Stromal cell of bone marrow (primary cell): Measurements from ENCODE around the gene PARP14.
"Not testable (repeated sequence)": the region's sequence is repeated elsewhere in the genome, so short reads cannot be mapped to it uniquely, and the experiment has no call there.

Experiments
- DNase-seq: peaks from one replicate; pipeline ENCODE4 v3.0.0-alpha.2; 2012; ENCODE audit warnings: low read depth

PARP14 gene

DNA sequence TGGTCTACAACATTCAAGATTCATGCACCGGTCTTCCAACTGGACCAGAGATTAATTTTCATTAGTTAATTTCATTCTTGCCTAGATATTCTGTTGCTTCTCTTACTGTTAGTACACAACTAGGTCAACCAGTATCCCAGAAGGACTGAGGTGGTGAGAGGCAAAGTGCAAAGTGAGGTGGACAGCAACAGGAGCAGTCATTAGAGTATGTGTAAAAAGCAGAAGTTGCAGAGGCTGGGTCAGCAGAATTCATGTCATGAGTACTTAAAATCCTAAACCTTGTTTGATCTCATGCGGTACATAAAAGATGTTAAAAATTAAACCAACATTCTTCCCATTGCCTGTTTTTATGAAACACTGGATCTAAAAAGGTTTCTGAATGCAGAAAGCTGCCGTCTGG, 46.7 kb downstream of the PARP14 start:
- DNase-seq: no peak

DNA sequence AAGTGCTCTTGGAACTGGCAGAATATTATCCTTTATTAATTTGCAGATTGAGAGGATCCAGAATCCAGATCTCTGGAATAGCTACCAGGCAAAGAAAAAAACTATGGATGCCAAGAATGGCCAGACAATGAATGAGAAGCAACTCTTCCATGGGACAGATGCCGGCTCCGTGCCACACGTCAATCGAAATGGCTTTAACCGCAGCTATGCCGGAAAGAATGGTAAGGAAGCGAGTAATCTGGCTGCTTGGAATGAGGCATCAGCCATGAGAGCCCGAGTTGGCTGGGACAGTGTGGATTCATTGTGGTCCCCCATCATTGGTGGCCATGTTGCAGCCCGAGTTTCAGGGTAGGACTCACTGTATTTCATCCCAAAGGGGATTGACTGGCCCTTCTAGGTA, 47.1 kb downstream of the PARP14 start:
- DNase-seq: no peak

DNA sequence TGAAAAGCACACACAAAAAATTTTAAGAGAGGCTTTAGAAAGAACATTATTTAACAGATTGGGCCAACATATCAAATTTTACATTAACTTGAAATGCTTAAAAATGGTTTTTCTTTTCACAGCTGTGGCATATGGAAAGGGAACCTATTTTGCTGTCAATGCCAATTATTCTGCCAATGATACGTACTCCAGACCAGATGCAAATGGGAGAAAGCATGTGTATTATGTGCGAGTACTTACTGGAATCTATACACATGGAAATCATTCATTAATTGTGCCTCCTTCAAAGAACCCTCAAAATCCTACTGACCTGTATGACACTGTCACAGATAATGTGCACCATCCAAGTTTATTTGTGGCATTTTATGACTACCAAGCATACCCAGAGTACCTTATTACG, 47.5 kb downstream of the PARP14 start:
- no peak for DNase-seq

DNA sequence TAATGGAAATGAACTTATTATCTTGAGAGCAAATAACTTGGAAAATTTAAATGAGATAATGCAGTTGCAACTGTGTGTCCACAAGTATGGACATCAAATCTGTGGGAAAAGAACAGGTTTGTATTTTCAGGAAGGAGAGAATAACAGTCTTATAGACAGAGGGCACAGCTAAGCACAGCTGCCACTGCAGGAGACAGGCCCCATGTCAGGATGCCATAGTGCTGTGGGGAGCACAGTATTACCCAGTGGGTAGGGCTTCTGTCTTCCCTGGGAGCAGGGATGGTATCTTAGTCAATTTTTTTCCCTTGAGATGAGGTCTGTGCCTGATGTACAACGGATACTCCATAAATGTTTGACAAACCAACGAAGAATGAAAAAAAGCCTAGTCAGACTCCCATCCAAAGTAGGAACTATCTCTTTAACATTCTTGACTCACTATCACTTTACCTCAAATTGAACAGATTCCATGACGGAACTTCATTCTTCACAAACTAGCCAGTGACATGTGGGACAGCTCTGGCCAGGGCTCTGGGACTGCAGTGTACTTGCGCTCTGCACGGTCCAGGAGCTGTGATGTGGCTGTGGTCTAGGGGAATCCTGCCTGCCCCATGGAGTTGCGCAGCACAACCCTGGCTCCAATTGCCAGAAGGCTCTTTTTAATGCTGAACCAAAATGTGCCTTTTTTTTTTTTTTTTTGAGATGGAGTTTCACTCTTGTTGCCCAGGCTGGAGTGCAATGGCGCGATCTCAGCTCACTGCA, 48.3 kb downstream of the PARP14 start:
- DNase-seq: no peak

DNA sequence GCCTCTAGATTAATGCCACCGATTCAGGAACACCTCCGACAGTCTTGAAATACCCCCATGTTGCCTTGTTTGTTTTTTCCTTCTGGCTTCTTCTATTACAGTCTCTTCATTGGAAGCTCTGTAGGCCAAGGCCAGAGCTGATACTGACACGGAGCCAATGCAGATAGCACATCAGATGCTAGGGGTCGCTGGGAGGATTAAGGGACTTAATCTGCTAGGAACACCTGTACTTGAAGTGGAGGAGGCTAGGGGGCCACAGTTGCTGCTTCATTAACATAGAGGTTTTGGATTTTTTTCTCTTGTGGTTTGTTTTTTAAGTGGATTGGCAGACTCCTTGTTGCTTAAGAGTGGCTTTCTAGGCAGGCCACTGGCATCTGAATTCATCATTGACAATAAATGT, 49.6 kb downstream of the PARP14 start:
- DNase-seq: no peak

DNA sequence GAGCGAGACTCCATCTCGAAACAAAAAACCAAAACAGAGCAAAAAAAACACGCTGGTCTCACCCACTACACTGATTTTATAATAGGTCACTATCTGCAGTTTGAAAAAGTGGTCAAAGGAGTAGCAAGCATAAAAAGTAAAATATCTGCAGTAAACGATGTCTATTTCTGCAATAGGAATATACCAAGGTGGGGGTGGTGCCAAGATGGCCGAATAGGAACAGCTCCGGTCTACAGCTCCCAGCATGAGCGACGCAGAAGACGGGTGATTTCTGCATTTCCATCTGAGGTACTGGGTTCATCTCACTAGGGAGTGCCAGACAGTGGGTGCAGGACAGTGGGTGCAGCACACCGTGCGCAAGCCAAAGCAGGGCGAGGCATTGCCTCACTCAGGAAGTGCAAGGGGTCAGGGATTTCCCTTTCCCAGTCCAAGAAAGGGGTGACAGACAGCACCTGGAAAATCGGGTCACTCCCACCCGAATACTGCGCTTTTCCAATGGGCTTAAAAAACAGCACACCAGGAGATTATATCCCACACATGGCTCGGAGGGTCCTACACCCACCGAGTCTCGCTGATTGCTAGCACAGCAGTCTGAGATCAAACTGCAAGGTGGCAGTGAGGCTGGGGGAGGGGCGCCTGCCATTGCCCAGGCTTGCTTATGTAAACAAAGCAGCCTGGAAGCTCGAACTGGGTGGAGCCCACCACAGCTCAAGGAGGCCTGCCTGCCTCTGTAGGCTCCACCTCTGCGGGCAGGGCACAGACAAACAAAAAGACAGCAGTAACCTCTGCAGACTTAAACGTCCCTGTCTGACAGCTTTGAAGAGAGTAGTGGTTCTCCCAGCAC, 52.3 kb downstream of the PARP14 start:
- not testable (repeated sequence) for DNase-seq

DNA sequence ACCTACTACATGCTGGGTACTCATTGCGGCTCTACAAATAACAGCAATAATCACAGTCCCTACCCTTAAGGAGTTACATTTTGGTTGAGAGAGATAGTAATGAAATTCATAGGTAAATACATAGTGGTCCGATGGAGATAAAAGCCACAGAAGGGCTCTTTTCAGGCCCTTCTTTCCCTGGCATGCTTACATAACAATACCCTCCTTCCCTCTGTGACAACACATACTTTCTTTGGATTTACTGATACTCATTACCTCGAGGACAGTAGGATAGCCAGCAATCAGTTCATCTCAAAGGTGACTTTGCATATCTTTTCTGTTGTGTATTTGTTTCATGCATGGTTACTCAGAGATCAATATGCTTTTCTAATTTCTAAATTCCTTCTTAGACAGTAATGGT, 58.5 kb downstream of the PARP14 start:
- no peak for DNase-seq

DNA sequence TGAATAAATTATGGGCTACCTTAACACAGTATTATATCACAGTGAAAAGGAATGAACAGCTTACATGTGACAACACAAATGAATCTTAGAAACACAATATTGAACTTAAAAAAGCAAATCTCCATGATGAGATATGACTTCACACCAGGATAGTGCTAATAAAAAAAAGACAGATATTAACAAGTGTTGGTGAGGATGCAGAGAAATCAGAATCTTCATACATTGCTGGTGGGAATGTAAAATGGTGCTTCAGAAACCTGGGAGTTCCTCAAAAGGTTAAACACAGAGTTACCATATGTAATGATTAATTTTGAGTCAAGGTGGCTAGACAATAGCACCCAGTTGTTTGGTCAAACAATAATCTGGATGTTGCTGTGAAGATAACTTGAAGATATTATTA, 61.6 kb downstream of the PARP14 start:
- no peak for DNase-seq

DNA sequence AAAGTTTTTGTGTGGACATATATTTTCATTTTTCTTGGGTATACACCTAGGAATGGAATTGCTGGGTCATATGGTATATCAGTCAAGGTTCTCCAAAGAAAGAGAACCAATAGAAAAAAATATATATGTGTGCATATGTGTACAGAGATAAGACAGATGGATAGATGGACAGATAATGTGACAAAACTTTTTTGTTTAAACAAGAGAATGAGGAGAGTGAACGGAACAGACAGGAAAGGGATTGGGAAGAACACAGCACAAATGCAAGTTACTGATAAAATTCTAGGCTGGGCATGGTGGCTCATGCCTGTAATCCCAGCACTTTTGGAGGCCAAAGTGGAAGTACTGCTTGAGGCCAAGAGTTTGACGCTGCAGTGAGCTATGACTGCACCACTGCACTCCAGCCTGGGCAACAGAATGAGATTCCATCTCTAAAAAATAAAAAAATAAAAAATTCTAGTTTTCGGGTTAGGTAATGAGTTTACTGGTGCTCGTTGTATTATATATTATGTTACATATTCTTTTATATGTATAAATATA, 63.0 kb downstream of the PARP14 start:
- DNase-seq: no peak

DNA sequence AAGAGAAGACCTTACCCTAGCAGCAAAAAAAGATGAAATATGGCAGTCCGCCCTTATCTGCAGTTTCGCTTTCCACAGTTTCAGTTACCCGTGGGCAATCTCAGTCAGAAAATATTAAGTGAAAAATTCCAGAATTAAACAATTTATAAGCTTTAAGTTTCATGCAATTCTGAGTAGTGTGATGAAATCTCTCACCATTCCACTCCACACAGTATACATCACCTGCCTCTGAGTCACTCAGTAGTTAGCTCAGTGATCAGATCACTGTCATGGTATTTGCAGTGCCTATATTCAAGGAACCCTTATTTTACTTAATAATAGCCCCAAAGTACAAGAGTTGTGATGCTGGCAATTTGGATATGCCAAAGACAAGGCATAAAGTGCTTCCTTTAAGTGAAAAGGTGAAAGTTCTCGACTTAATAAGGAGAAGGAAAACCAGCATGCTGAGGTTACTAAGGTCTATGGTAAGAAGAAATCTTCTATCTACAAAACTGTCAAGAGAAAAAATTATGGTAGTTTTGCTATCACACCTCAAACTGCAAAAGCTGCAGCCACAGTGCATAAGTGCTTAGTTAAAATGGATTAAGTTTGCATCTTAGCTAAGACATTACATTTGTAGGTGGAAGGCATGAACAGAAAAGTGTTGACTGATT, 64.9 kb downstream of the PARP14 start:
- DNase-seq: peak; percentile 18

DNA sequence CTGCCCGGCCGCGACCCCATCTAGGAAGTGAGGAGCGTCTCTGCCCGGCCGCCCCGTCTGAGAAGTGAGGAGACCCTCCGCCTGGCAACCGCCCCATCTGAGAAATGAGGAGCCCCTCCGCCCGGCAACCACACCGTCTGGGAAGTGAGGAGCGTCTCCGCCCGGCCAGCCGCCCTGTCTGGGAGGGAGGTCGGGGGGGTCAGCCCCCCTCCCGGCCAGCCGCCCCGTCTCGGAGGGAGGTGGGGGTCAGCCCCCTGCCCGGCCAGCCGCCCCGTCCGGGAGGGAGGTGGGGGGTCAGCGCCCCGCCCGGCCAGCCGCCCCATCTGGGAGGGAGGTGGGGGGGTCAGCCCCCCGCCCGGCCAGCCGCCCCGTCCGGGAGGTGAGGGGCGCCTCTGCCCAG, 66.7 kb downstream of the PARP14 start:
- not testable (repeated sequence) for DNase-seq

DNA sequence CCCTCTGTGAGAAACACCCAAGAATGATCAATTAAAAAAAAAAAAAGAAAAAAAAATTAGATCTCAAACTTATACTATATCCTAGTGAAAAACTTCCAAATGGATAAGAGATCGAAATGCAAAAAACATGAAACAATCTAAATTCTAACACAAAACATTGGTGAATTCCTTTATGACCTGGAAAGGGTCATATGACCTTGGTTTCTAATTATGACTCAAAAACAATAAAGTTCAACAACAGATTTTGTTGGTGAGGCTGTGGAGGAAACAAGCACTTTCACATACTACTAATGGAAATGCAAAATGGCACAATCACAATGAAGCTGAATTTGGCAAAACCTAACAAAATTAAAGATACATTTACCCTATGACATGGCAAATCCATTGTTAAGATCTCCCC, 67.7 kb downstream of the PARP14 start:
- DNase-seq: no peak

DNA sequence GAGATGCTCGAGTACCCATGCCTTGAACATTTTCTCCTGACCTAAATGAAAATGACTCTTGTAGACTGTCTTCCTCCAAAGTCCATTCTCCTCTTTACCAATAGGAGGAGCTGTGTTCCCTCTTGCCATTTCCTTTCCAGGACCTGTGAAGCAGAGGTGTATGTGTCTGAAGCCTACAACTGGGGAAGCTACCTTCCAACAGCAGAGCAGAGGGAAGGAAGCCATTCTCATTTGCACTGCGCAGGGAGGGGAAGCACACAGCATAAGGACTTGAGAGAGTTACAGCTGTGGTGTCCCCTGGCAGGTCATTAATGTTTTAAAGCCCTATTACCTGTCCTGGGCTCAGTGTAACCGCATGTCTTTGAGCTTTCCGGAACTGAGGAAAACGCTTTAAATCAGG, 74.3 kb downstream of the PARP14 start:
- DNase-seq: peak; percentile 18

DNA sequence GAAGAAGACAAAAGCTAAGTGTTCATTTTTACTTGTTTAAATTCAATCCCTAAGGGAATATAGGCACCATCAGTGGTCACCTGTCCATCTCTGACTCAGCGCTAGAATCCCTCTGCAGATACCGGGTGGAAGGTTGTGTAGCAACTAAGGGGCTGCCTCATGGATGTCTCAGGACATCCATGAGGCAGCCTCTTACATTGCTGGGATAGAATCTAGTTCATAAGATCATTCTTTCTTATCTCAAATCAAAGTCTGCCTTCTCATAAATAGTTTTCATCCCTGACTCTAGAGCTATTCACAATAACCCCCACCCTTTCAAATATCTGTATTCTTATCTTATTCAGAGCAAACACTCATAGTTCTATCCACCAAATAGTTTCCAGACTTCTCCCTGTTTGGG, 74.9 kb downstream of the PARP14 start:
- DNase-seq: no peak

DNA sequence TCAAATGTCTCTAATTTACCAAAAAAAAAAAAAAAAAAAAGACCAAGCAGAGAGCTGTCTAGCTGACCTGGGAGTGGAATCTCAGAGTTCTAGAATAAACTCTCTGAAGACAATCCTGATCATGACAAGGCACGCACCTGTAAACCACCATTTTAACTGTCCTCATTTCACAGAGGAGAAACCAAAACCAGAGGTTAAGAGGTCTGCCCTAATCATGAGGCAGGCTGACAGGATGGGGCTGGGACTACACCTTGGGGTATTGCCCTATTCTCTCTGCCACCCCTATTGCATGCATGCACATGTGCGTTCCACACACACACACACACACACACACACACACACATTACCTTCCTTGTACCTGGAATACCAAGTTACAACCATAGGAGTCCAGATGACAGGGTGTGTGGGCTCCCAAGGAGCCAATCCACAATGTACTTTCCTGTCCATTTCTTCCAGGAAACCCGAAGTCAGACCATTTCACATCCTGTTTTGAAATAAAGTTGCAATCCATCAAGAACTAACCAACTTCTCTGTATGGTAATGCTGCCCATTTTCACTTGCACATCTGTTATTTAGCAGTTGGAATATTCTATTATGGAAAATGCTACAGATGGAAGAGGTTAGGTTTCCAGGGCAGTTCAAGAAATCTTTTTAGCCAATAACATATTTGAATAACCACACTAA, 78.4 kb downstream of the PARP14 start:
- no peak for DNase-seq

DNA sequence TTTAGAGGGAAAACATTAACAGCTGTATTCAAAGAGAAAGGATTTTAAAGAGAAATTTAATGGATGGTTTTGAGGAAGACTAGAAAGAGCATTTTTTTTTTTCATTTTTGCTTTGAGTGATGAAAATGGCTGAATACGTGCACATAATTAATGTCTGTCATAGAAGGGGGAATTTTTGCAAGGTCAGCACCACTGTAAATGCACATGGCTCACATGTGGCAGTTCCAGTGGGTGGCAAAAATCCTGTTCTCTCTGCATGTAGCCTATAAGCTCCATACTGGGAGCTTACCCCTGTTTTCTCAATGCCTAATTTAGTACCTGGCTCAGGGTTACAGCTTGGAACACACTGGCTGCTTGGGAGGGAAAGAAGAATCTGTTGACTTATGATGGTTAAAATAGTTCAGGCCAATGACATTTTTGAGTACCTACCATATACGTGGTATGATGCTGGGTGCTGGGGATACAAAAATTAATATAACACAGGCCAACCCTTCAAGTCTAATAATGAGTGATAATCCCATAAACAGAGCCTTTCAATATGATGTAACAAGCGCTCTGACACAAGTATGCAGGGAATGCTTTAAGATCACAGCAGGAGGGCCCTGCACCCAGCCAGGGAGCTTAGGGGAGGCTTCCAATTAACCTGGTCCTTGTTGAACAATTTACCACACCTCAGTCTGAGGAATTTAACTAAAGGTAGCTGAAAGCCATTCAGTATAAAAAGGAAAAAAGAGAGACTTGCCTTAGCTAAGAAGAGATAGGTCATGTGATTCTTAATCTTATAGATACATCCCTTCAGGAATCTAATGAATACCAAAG, 80.0 kb downstream of the PARP14 start:
- DNase-seq: no peak

DNA sequence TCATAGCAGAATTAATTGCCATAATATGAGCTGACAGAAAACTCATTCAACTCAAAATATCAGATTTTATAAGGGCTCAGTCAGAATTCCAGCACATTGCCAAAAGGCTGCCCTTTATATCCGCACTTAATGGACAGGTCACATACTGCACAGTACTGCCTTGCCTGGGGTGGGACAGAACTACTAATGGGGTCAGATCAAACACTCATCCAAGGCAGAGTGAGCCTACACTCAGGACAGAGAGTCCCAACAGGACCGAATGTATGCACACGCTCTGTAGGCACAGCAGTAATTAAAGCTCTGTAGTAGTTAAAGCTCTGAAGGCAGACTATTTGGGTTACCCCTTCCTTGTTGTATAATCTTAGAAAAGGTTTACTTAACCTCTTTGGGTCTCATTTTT, 85.8 kb downstream of the PARP14 start:
- no peak for DNase-seq

DNA sequence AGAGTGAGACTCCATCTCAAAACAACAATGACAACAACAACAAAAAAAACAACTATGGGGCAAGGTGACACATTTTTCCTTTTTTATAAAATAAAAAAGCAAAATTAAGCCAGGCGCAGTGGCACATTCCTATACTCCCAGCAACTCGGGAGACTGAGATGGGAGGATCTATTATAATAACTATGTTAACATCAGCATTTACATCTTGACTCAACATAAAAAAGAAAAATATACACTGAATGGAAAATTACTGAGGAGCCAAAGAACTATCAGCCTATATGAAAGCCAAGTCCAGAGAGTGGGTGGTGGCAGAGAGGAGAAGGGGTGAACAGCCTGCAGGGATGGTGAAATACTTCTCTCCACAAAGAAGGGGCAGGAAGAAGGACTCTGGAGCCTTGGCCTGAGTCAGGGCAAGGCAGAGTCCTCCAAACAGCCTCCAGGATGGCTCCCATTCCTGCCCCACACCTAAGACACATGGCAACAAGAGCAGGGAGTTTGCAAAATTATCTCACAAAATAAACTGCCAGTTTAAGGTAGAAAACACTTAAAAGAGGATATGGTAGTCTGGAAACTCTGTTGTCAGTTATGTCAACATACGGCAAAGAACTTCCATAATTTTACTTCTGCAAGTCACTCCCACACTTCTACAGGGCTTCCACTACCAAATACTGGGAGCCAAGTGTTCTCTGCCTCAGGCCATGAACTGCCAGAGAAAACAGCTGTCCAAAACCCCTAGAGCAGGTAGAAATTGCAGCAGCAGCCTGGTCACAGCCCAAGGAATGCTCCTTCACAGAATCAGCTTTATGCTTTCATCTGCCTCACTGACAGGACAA, 87.1 kb downstream of the PARP14 start:
- DNase-seq: no peak

DNA sequence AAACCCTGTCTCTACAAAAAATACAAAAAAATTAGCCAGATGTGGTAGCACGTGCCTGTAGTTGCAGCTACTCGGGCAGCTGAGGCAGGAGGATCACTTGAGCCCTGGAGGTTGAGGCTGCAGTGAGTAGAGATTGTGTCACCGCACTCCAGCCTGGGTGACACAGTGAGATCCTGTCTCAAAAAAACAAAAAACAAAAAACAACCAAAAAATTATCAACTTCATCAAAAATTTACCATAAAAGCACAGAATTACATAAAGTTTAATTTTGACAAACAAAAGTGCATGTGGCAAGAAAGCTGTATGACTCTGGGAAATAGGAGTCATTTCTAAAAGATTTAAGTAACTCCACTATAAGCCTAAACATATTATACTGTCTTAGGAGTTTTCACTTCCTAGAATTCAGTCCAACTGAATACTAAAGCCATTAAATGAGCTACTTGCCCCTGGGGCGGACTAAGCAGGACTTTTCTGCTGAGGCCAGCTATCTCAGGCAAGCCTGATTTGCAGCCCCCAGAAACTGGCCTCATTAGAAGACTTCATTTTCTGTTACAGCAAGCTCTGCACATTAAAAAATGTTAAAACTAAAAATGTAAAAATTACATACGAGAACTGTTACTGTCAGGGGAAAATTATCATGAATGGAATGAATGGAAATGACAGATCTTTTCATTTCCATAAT, 90.0 kb downstream of the PARP14 start:
- DNase-seq: no peak

DNA sequence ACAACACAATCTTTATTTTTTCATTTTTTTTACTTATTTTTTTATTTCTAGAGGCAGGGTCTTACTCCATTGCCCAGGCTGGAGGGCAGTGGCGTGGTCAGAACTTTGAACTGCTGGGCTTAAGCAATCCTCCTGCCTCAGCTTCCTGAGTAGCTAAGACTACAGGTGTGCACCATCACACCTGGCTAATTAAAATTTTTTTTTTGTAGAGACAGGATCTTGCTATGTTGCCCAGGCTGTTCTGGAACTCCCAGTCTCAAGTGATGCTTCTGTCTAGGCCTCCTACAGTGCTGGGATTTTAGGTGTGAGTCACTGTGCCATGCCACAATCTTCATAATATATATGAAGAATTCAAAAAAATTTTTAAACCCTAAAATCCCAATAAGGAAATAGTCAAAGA, 92.2 kb downstream of the PARP14 start:
- DNase-seq: no peak
